Osteoblast (primary cell): ENCODE measurements around the gene GSKIP. TPM values are rescaled to one million over a fixed set of nuclear protein-coding genes. Genes with fewer than 3 reads are reported as not detected.

Experiments used
- DNase-seq: peaks from one replicate; pipeline ENCODE4 v3.0.0; 2011; ENCODE audit warnings: low spot score, mixed read lengths; ENCODE audit not compliant: insufficient read length; ENCODE audit errors: missing footprints
- H2AFZ ChIP-seq: 2 replicates; pipeline ENCODE4 v1.6.0; 2011; ENCODE audit warnings: mild to moderate bottlenecking, low read length
- H3K27ac ChIP-seq: 2 replicates; pipeline ENCODE4 v1.5.1; 2011; ENCODE audit warnings: mild to moderate bottlenecking, low read depth, low read length, moderate library complexity
- H3K27me3 ChIP-seq: 2 replicates; pipeline ENCODE4 v1.6.0; 2012; ENCODE audit warnings: mild to moderate bottlenecking, control low read depth, inconsistent platforms, low read length, moderate library complexity; ENCODE audit not compliant: insufficient read depth
- H3K36me3 ChIP-seq: 2 replicates; pipeline ENCODE4 v1.5.1; 2011; ENCODE audit warnings: mild to moderate bottlenecking, low read length, control low read depth, moderate library complexity; ENCODE audit not compliant: insufficient read depth
- H3K4me1 ChIP-seq: 2 replicates; pipeline ENCODE4 v1.5.1; 2011; ENCODE audit warnings: mild to moderate bottlenecking, low read length, control low read depth, moderate library complexity; ENCODE audit not compliant: insufficient read depth
- H3K4me2 ChIP-seq: 2 replicates; pipeline ENCODE4 v1.6.0; 2011; ENCODE audit warnings: mild to moderate bottlenecking, low read length; ENCODE audit not compliant: insufficient read depth
- H3K4me3 ChIP-seq: fragments of 200-600 bp; sonication (generic); 3 replicates; pipeline ENCODE4 v1.5.1; 2012; ENCODE audit warnings: mild to moderate bottlenecking, low read length, inconsistent platforms; ENCODE audit not compliant: insufficient read depth
- H3K79me2 ChIP-seq: 2 replicates; pipeline ENCODE4 v1.6.0; 2012; ENCODE audit warnings: mild to moderate bottlenecking, low read length, control low read depth, inconsistent platforms; ENCODE audit not compliant: insufficient read depth
- H3K9me3 ChIP-seq: 2 replicates; pipeline ENCODE4 v1.5.1; 2011; ENCODE audit warnings: low read depth, low read length, control low read depth
- H4K20me1 ChIP-seq: 2 replicates; pipeline ENCODE4 v1.6.0; 2012; ENCODE audit warnings: mild to moderate bottlenecking, low read length, control low read depth; ENCODE audit not compliant: insufficient read depth
- CTCF ChIP-seq: IDR thresholded peaks from 2 replicates; pipeline ENCODE4 v1.5.1; 2011; ENCODE audit warnings: mild to moderate bottlenecking, low read depth, low read length, moderate library complexity; ENCODE audit errors: extremely low read depth
- total RNA-seq: library from RNA; depleted of rRNA; stranded (reverse); fragments of >200 nt; gene quantifications from 2 replicates; pipeline ENCODE4 v1.2.3, GENCODE V29; 2012

GSKIP gene
- total RNA-seq, 1 donor = 26.8 TPM

DNA sequence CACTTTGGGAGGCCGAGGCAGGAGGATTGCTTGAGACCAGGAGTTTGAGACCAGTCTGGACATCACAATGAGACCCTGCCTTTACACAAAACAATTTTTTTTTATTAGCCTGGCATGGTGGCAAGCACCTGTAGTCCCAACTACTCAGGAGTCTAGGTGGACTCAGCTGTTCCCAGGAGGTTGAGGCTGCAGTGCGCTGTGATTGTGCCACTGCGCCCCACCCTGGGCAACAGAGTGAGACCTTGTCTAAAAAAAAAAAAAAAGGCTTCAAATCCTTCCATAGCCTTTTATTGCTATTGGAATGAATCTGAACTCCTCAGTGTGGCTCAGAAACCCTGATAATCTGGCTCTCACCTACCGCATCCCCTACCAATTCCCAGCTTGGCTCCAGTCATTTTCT lies 54.7 kb downstream of the GSKIP start:
- no peak for TF ChIP-seq CTCF
- DNase-seq = no peak
- H3K79me2 ChIP-seq = no peaks in the 10 kb centered on the region

GRCh38 chr14:96421236-96421635 lies 57.9 kb downstream of the GSKIP start:
- H3K79me2 ChIP-seq = no peaks in the 10 kb centered on the region
- no peaks in the 10 kb centered on the region for H3K27me3 ChIP-seq
- no peak overlapping the region for H2AFZ ChIP-seq
- no peaks in the 10 kb centered on the region for H3K36me3 ChIP-seq
- no peak overlapping the region for H3K4me3 ChIP-seq
- no peak for DNase-seq
- TF ChIP-seq CTCF = no peak
- peaks cover 2% of the 10 kb centered on the region for H3K4me1 ChIP-seq
- no peak overlapping the region for H3K27ac ChIP-seq
- H3K9me3 ChIP-seq = no peaks in the 10 kb centered on the region
- no peaks in the 10 kb centered on the region for H4K20me1 ChIP-seq
- H3K4me2 ChIP-seq = no peak overlapping the region

More for the DNA sequence above, 54.7 kb downstream of the GSKIP start:
- Histone ChIP-seq H3K4me2 (no peak overlapping the region), H2AFZ (no peak overlapping the region), H3K4me3 (no peak overlapping the region), H4K20me1 (no peaks in the 10 kb centered on the region), H3K36me3 (no peaks in the 10 kb centered on the region), H3K4me1 (no peaks in the 10 kb centered on the region), H3K9me3 (no peaks in the 10 kb centered on the region), H3K27me3 (peaks cover 7% of the 10 kb centered on the region), H3K27ac (no peak overlapping the region)

DNA sequence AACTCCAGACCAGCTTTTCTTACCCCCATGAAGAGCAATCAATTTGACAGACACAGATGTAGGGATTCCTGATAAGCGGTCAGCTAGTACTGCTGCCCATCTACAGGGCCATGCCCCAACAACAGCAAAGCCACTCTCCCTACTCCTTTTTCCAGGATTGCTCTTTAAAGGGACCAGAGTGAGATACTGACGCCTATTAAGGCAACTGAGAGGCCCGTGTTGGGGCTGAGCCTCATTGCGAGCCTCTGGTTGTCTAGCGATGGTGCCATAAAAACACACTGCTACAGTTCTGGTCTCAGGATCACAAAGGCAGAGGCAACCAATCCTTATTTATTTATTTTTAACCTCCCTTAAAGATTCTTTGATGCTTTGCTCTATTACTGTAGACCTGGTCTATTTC lies 59.7 kb downstream of the GSKIP start:
- H3K36me3 ChIP-seq = no peaks in the 10 kb centered on the region
- no peaks in the 10 kb centered on the region for H4K20me1 ChIP-seq
- H3K27me3 ChIP-seq = no peaks in the 10 kb centered on the region
- no peak overlapping the region for H3K4me3 ChIP-seq
- H3K4me2 ChIP-seq = no peak overlapping the region
- peaks cover 2% of the 10 kb centered on the region for H3K4me1 ChIP-seq
- H3K79me2 ChIP-seq = no peaks in the 10 kb centered on the region
- DNase-seq = no peak
- H3K27ac ChIP-seq = no peak overlapping the region
- H3K9me3 ChIP-seq = no peaks in the 10 kb centered on the region
- H2AFZ ChIP-seq = no peak overlapping the region
- TF ChIP-seq CTCF = no peak

DNA sequence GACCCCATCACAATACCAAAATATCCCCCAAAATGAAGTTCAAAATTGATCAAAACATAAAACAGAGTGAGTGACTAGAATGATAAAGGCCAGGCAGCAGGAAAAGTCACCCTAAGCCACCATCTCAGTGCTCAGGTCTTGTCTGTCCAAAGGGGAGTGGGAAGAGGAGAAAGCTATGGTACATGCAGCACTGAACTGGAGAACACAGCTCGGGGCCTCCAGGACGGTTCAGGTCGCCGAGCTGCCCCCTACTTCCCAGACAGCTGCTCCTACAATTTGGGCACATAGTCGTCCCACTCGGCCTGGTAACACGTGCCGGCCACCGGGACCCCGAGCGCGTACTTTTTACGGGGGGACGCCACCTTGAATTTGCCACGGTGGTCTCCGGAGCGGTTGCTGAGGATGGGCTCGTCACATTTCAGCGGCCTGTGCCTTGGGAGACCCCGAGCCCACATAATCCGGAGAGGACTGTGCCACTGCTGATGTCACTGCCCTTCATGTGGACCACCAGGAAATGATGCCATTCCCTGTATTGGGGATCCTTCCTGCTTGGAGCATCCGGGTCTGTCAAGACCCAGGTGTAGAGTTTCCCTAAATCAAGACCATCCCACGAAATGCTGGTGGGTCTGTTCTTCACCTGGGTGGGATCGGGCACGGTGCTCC lies 60.3 kb downstream of the GSKIP start:
- Histone ChIP-seq H3K36me3 (no peaks in the 10 kb centered on the region), H3K4me2 (peak overlapping the region; percentile 96), H3K27ac (no peak overlapping the region), H2AFZ (peak overlapping the region; percentile 83), H3K27me3 (no peaks in the 10 kb centered on the region), H3K4me1 (peaks cover 2% of the 10 kb centered on the region), H3K79me2 (no peaks in the 10 kb centered on the region), H3K9me3 (no peaks in the 10 kb centered on the region), H4K20me1 (no peaks in the 10 kb centered on the region), H3K4me3 (peak overlapping the region; percentile 69)
- no peak for DNase-seq
- TF ChIP-seq CTCF = no peak
